ENCODE data around the gene SCAF8.
A peak's percentile ranks its signal among the peaks of the same experiment; 100 is the strongest.
"Not testable (repeated sequence)": the region's sequence is repeated elsewhere in the genome, so short reads cannot be mapped to it uniquely, and the experiment has no call there.

SCAF8 gene

GRCh38 chr6:154783229-154783628 lies 50.0 kb downstream of the SCAF8 start:
- DNase-seq, result no peak

DNA sequence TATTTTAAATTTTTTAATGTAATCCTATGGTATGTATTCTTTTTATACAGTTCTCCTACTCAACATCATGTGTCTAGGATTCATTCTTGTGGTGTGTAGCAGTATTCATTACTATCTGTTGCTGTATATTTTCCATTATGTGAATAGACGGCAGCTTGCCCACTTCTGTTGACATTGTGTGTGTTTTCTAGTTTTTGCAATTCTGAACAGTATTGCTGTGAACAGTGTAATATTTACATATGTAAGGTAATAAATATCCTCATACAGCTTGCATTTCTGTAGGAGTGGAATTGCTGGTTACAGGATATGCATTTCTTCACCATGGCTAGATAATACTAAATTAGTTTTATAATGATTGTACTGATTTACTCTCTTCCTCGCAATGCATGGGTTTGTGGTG lies 51.9 kb downstream of the SCAF8 start:
- DNase-seq, result no peak

DNA sequence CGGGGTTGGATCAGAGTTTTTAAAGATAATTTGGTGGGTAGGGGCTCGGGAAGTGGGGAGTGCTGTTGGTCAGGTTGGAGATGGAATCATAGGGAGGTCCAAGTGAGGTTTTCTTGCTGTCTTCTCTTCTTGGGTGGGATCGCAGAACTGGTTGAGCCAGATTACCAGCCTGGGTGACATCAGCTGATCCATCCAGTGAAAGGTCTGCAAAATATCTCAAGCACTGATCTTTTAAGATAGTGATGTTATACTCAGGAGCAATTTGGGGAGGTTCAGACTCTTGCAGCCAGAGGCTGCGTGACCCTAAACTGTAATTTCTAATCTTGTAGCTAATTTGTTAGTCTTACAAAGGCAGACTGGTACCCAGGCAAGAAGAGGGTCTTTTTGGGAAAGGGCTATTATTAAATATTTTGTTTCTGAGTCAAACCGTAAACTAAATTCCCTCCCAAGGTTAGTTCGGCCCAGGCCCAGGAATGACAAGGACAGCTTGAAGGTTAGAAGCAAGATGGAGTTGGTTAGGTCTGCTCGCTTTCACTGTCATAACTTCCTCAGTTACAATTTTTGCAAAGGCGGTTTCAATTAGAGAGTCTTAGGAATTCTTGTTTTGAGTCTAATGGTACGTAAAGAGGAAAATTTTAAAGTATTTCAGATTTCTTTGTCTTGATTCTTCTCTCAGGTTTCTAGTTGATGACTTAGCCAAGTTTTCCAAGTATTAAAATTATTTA lies 53.1 kb downstream of the SCAF8 start:
- DNase-seq, result no peak

DNA sequence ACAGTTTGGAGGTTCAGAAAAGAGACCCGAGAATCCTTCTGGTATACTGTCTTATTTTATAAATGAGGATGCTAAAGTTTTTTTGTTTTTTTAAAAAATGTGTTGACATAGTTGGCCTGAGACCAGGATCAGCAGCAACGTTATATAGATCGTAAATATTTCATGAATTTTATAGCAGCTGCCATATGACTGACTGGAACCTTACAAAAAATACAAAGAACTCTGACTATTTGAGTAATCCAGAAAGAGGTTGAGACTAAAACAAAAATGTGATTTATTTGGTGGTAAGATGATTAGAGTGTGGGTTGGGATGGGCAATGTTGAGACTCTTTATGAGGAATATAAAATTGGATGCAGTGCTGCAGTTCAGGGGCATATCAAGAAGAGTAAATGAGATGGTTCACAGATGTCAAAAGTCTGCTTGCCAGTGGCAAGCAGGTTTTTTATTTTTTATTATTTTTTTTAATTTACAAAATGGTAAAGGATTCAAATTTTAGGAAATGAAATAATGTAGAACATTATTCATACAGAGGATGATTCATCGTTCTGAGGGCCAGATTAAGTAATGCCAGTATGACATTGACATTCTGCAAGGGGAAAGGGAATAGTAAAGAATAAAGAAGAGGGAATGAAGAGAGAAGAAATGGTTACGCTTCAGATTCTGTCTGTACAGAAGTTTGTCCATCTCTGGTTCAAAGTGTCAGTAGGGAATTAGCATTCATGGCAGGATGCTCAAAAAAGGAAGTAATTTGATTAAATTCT lies 58.5 kb downstream of the SCAF8 start:
- DNase-seq, result no peak

- DNase-seq, result no peak
Observed at GRCh38 chr6:154792325-154792724, 59.1 kb downstream of the SCAF8 start.

DNA sequence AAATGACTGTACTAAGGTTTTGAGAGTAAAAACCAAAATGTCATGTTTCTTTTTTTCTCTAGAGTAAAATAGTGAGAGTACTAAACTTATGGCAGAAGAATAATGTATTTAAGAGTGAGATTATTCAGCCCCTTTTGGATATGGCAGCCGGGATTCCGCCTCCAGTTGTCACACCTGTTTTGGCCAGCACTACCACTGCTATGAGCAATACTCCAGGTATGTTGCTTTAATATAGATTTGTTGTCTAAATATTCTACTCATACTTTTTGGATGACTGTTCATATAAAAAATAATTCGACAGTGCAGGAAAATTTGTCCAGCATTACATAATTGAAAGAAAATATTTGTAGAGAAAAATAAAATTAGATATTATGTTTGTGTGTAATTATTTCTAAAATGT lies 59.5 kb downstream of the SCAF8 start:
- DNase-seq, result no peak

- no peak for DNase-seq
Observed at GRCh38 chr6:154796484-154796883, 63.3 kb downstream of the SCAF8 start.

GRCh38 chr6:154797857-154798256 lies 64.6 kb downstream of the SCAF8 start:
- DNase-seq, result no peak

GRCh38 chr6:154800338-154800737 lies 67.1 kb downstream of the SCAF8 start:
- DNase-seq, result no peak

DNA sequence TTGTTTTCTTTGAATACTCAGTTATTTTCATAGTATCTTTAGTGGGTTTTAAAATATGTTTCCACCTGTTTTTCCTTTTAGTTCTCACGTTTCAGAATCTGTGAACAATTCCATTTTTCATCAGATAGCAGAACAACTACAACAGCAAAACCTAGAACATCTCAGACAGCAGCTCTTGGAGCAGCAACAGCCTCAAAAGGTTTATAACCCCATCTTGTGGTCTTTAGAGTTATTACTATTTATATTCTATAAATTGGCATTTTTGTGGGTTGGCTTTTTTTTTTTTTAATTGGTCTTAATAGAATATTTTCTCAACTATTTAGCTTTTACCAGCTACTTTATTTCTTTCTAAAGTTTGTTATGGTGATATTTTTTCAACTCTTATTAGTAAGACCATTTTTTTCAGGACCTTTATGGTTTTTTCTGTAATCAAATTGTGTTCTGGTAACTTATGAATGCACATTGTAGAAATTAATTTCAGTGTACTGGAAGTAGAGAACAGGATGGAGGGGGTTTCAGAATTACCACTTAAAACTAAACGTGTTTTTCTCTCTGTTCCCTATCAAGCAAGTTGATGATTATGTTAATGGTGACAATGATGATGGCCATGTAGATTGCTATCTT lies 72.2 kb downstream of the SCAF8 start:
- peak; percentile 58 for DNase-seq

DNA sequence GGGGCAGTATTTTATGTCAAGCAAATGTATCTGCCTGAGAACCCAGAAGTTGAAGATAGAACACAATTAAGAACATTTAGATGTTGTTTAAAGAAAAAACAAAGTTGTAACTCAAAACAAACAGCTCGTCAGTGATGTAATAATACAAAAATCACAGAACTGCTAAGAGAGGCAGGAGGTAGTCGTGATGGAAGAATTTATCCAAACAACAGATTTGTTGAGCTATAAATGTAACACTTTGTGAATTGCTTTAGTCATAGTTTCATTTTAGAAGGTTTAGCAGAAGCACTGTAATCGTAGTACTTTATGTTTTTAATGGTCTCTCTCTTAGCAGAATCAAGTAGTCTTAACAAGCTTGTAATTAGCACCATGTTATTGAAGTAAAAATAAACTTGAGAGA lies 73.6 kb downstream of the SCAF8 start:
- DNase-seq, result no peak

GRCh38 chr6:154811663-154812062 lies 78.4 kb downstream of the SCAF8 start:
- DNase-seq, result not testable (repeated sequence)

DNA sequence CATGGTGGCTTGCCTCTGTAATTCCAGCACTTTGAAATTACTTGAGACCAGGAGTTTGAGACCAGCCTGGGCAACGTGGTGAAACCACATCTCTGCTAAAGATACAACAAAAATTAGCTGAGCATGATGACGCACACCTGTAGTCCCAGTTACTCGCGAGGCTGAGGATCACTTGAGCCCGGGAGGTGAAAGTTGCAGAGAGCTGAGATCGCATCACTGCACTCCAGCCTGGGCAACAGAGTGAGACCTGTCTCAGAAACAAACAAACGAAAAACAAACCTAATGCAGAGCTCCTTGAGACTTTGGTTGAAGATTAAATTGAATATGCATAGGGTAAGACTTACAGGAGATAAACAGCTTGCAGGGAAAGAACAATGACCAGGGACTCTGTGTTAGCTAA lies 80.8 kb downstream of the SCAF8 start:
- no peak for DNase-seq

- no peak for DNase-seq
Observed at GRCh38 chr6:154815938-154816820, 83.0 kb downstream of the SCAF8 start.

GRCh38 chr6:154821099-154821498 lies 87.9 kb downstream of the SCAF8 start:
- DNase-seq, result no peak

DNA sequence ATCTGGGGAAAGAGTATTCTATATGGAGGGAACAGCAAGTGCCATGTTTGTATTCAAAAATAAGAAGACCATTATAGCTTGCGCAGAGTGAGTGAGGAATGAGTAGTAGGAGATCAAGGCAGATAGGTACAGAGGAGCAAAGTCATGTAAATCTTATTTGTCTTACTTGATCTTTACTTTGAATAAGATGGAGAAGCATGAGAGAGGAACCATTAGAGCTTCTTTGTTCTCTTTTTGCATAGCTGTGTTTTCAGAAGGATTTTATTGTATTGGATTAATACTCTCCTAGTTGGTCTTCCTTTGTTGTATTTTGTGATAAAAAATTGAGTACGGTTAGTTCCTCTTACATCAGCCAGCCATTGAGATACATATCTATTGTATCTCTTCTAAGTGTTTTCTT lies 88.4 kb downstream of the SCAF8 start:
- DNase-seq, result no peak

DNA sequence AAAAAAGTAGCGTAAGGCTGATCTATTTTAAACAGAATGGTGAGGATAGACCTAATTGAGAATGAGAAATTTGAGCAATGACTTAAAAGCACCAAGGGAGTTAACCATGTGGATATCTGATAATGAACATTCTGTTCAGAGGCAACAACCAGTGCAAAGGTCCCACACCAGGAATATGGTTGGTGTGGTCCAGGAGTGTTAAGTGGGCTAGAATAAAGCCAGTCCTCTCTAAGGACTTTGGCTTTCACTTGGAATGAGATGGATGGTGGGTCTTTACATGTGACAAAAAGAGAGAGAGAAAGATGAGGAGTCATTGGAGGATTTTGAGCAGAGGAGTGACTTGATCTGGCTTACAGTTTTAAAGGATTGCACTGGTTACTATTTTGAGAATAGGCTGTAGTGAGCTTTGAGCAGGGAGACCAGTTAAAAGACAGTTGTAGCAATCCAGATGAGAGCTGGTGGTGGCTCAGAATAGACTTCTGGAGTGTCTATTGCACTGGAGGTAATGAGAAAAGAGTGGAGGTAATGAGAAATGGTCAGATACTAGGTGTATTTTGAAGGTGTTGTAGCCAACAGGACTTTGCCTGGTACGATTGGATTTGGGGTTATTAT lies 89.8 kb downstream of the SCAF8 start:
- no peak for DNase-seq

DNA sequence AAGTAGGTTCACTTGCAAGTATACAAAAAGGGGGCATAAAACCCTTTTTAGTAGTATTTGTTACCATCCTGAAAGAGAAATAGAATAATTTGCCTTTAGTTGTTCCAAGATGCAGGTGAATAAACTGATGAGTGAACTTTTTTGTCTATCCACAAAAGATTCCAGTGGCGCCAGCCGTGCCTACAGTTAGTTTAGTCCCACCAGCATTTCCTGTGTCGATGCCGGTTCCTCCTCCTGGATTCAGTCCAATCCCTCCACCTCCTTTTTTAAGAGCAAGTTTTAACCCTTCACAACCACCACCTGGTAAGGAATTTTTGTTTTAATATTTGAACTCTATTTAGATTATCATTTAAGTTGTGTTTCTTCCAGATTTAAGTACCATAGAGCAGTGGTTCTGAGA lies 90.9 kb downstream of the SCAF8 start:
- peak; percentile 42 for DNase-seq

DNA sequence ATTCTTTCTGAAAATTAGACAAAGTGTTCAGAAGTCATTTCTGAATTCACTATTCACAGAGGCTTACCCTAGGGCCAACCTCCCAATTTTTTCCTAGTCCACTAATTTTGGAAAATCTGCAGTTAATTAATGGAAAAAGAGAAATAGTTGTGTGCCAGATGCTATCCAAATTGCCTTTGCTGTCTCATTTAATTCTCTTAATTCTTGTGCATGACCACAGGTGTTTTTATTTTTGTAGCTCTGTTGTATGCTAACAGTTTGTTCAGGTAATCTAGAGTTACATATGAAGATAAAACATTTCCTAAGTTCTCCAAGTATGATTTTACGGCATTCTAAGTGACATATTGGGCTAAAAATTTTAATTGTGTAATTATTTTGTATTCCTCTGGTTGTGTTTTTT lies 96.8 kb downstream of the SCAF8 start:
- DNase-seq, result no peak

- no peak for DNase-seq
Observed at GRCh38 chr6:154830771-154831170, 97.6 kb downstream of the SCAF8 start.

DNA sequence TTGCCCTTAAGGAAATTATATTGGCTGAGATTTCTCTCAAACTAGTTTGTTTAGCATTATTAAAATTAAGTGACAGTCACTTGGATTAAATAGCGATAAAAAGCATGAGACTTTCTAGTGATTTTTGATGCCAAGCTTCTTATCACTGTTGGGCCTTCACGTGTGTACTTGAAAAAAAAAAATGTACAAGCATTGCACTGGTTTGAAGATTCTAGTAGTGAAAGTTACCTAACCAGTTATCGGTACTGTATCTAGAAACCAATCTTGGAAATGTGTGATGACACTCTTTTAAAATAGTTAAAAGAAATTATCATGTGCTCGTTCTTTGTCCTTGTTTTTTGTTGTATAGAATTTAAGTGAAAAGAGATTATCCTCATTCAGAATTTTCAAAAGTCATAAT lies 102.1 kb downstream of the SCAF8 start:
- no peak for DNase-seq

- no peak for DNase-seq
Observed at GRCh38 chr6:154839546-154839945, 106.3 kb downstream of the SCAF8 start.

DNA sequence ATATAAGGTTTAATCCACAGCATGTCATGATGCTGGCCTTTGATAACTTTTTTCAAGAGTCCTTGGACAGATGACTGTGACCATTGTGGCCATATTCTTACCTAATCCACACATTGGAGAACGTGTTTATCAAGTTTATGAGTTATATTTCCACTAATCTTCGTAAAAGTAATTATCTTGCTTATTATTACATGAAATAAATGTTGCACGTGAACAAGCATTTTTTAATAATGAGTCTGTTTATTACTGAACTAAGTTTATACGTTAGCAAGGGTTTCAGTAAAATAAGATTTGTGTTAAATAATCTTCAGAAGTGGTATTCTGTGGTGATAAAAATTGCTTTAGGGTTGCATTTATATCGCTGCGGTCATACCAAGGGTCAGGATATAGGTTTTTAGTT lies 107.1 kb downstream of the SCAF8 start:
- DNase-seq, result no peak

All from NCI-H69 (cell line).